Measurements from ENCODE around the gene COX8C. TPM values are rescaled to one million over a fixed set of nuclear protein-coding genes. Genes with fewer than 3 reads are reported as not detected.
"Not testable (repeated sequence)": the region's sequence is repeated elsewhere in the genome, so short reads cannot be mapped to it uniquely, and the experiment has no call there.

COX8C gene
- total RNA-seq, 1 donor from 2014 or later: not detected

DNA sequence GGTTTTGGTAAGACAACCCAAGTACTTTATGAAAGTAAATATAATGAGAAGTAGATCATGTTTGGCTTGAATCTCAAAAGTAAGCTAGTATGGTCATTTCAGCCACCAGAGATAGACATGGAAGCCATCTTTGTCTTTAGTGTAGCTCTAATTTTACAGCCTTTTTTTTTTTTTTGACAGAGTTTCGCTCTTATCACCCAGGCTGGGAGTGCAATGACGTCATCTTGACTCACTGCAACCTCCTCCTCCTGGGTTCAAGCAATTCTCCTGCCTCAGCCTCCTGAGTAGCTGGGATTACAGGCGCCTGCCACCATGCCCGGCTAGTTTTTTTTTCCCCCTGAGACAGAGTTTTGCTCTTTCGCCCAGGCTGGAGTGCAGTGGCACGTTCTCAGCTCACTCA lies 7.9 kb downstream of the COX8C start:
- DNase-seq (ENCODE audit: low spot score); ATAC-seq: not testable (repeated sequence)

DNA sequence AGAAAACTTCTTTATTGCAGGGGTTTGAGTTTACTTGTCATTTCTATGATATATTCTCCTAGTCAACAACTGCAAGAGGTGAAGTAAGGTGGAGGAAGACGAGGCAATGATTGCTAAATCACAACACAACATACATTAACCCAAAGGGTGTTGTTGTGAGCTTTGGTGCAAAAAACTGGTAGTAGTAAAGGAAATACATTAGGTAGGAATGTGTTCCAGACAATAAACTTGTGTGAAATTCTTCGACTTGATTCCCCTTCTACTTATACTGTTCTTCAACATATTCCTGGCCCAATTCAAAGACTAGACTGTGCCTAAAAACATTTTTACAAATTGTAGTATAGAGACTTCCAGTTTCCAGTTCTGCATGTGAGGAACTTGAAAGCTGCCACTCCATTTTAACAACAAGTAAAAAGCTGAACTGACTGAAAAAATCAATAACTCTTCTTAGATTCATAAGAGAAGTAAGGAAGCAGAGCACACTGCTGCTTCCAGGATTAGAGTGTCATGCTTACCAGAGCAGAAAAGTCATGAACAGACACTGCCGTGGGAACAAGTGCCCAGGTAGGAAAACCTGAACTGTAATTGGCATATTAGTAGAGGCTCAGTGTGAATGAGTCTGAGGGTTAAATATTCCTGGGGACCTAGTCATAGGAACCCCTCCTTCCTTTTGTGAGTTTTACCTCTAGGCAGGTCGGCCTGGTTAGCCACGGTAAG lies 22.2 kb downstream of the COX8C start:
- ATAC-seq: no peak
- no peak for DNase-seq (ENCODE audit: low spot score)

DNA sequence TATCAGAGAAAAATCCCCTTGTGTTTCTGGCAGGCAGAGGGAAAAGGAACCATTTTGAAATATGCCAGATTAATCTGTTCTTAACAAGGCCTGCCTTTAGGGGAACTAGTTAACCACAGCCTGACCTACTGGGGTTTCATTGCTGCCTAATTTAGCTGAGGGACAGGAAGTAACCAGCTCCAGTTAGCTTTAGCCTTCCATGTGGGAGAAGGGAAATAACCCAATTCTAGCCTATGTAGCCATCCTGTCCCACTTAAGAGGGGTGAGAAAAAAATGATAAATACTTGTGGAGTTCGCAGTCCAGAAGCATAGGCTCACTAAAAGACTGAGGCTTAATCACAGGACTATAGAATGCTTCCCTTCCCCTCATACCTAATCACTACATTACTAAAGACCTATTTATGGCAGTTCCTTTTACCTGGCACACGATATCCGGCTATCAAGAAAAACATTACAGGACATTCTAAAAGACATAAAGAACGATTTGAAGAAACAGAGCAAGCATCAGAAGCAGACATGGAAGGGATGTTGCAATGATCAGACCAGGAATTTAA lies 22.8 kb downstream of the COX8C start:
- DNase-seq (ENCODE audit: low spot score) (no peak), ATAC-seq (no peak)

DNA sequence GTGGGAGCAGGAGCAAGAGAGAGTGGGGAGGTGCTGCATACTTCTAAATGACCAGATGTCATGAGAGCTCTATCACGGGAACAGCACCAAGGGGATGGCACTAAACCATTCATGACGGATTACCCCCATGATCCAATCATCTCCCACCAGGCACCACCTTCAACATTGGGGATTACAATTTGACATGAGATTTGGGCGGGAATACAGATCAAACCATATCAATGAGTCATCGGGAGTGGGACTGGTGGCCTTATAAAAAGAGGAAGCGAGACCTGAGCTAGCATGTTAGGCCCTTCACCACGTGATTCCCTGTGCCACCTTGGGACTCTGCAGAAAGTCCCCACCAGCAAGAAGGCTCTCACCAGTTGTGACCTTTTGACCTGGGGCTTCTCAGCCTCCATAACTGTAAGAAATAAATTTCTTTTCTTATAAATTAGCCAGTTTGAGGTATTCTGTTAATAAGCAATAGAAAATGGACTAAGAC lies 28.7 kb downstream of the COX8C start:
- DNase-seq (ENCODE audit: low spot score) (no peak), ATAC-seq (no peak)

DNA sequence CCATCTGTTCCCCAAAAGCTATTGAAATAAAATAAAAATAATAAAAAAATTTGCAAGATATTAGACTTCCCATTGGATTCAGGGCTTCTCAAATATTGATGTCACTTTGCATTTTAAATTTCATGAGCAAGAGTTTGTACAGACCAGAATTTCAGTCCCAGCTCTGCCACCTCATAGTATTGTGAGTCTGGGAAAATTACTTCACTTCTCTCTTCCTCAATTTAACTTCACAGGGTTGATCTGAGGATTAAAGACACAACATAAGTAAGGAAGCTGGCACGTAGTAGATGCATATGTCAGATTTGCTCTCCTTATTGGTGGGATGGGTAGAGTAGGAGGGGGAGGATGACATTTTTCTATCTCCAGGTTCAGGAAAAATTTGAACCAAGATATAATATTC lies 32.8 kb downstream of the COX8C start:
- no peak for ATAC-seq
- no peak for DNase-seq (ENCODE audit: low spot score)

DNA sequence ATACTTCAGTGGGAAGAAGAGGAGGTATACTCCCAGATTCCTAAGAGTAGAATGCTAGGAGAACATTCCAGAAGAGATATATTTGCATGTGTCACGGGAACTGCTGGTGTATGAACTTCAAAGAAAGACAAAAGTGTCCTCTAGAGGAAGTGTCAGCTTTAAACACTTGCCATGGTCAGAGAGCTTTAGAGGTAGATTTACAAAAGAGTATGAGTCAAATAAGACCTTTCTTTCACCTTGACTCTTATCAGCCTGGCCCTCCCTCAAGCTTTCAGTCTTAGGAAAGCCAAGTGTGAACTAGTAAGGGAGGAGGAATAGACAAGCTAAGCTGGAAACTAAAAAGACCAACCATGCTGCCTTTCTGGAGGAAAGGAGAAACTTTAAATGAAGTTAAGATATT lies 34.7 kb downstream of the COX8C start:
- DNase-seq (ENCODE audit: low spot score) (no peak), ATAC-seq (no peak)

DNA sequence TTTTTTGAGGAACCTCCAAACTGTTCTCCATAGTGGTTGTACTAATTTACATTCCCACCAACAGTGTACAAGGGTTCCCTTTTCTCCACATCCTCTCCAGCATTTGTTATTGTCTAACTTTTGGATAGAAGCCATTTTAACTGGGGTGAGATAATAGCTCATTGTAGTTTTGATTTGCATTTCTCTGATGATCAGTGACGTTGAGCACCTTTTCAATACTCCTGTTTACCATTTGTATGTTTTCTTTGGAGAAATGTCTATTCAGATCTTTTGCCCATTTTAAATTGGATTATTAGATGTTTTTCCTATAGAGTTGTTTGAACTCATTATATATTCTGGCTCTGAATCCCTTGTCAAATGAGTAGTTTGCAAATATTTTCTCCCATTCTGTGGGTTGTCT lies 37.3 kb downstream of the COX8C start:
- not testable (repeated sequence) for DNase-seq (ENCODE audit: low spot score)

DNA sequence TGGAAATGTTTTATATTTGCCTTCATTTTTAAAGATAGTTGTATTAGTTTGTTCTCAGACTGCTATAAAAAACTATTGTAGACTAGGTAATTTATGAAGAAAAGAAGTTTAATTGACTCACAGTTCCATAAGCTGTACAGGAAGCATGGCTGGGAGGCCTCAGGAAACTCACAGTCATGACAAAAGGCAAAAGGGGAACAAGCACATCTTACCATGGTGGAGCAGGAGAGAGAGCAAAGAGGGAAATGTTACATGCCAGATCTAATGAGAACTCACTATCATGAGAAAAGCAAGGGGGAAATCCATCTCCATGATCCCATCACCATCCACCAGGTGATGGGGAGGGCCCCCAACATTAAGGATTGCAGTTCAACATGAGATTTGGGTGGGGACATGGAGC lies 48.2 kb downstream of the COX8C start:
- ATAC-seq: no peak
- DNase-seq (ENCODE audit: low spot score): no peak

More for the DNA sequence above, 37.3 kb downstream of the COX8C start:
- ATAC-seq: not testable (repeated sequence)

DNA sequence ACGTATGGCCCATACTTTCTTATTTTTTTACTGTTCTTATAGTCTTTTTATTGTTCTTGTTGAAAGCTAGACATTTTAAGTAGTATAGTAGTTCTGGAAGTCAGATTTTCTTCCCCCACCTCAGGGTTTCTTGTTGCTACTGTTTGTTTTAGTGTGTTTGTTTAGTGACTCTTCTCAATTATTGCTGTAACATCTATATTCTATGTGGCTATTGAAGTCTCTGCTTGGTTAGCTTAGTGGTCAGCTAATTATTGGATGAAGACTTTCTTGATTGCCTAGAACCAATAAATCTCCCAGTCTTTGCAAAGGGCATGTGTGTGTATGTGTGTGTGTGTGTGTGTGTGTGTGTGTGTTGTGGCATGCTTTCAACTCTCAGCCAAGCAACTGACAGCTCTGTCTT lies 49.5 kb downstream of the COX8C start:
- DNase-seq (ENCODE audit: low spot score): no peak
- no peak for ATAC-seq

Other genes with a start within 250 kb of the COX8C start
- 61.3 TPM for gene ITPK1, start 231.3 kb upstream of the COX8C start, total RNA-seq
- 10.4 TPM for gene MOAP1, start 162.3 kb upstream of the COX8C start, total RNA-seq
- 8.1 TPM for gene LYSET, start 161.9 kb upstream of the COX8C start, total RNA-seq
- 5.0 TPM for gene GON7, start 140.1 kb upstream of the COX8C start, total RNA-seq
- gene UBR7, start 139.9 kb upstream of the COX8C start, total RNA-seq: 8.8 TPM
- 11.0 TPM for gene BTBD7, start 14.1 kb upstream of the COX8C start, total RNA-seq
- 0.03 TPM for gene UNC79, start 83.8 kb downstream of the COX8C start, total RNA-seq